ENCODE results near the gene IL3.

DNA sequence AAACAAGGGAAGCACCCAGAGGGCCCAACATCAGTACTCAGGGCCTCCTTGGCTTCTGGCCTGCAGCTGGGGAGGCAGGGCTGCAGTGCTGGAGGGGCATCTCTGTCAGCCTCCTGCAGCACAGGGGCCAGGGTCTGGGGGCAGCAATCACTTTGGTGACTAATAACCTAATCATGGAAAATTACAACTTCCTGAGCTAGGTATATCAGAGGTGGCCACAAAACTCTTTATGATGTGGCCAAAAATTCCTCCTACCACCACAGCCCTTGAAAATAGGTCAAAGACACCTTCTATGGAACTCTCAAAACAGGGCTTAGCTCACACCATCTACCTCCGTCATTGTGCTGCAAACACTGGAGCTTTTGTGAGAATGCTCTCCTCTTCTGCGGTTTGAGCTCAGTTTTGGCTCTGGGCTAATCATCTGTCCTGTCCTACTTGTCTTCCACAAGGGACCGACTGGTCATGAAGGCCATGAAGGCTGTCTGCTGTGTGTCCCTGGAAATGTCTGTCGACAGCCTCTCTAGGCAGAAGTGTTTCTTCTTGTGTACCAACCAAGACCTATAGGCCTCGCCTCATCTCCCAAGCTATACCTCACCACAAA is 41.7 kb downstream of the IL3 start:
- no peak for TF ChIP-seq FOXP2 (optimal IDR thresholded peaks at IDR 0.05; ENCODE audit: control extremely low read depth, extremely low read length, insufficient read depth)
- TF ChIP-seq POLR2AphosphoS5 (IDR thresholded peaks at IDR 0.05; ENCODE audit: borderline replicate concordance, low read depth, low read length): no peak
